ENCODE data around the gene VKORC1L1.
"Not testable (repeated sequence)": the region's sequence is repeated elsewhere in the genome, so short reads cannot be mapped to it uniquely, and the experiment has no call there.

The VKORC1L1 gene

GRCh38 chr7:65872776-65873581 lies at the start of gene VKORC1L1:
Gene VKORC1L1, plus strand, starts transcription at chr7:65873074. Its CDS starts 298 bp downstream, at chr7:65873372.
- peak within 1 kb of the TSS; percentile 93 for H3K4me2 ChIP-seq (ENCODE audit: low read depth, low read length, poor library complexity, severe bottlenecking)
- H3K9me3 ChIP-seq (ENCODE audit: insufficient read depth, low read depth, low read length), result no peaks in the 10 kb centered on the region
- H3K9me2 ChIP-seq (replicated peaks; ENCODE audit: low read depth, low read length), result no peaks in the 10 kb centered on the region
- no peak for TF ChIP-seq EZH2phosphoT487 (IDR thresholded peaks at IDR 0.05; ENCODE audit: borderline replicate concordance)
- TF ChIP-seq CTCF (conservative IDR thresholded peaks at IDR 0.05; ENCODE audit: low read length), result no peak
- H3K27me3 ChIP-seq (ENCODE audit: insufficient read depth, low read length, poor library complexity, severe bottlenecking), result no peaks in the 10 kb centered on the region
- peak within 1 kb of the TSS; percentile 91; the same call in 1 of the 2 replicates for H2AFZ ChIP-seq (ENCODE audit: low read length)
- peak within 1 kb of the TSS; percentile 77 for H3K9ac ChIP-seq (ENCODE audit: low read depth, low read length, poor library complexity, severe bottlenecking)
- peaks cover 38% of the 10 kb centered on the region for H3K79me2 ChIP-seq (ENCODE audit: insufficient read depth, low read length)
- H3K4me1 ChIP-seq (ENCODE audit: insufficient read depth, low read length, poor library complexity, severe bottlenecking), result no peaks in the 10 kb centered on the region
- H3K4me3 ChIP-seq (ENCODE audit: low read length, poor library complexity, severe bottlenecking), result peak within 1 kb of the TSS; percentile 91
- no peaks in the 10 kb centered on the region for H3K36me3 ChIP-seq (ENCODE audit: insufficient read depth, low read length)
- no peaks in the 10 kb centered on the region for H3F3A ChIP-seq (ENCODE audit: low read depth)
- H4K20me1 ChIP-seq (ENCODE audit: insufficient read depth, low read length, poor library complexity, severe bottlenecking), result peaks cover 15% of the 10 kb centered on the region

GRCh38 chr7:65827366-65827765 lies 45.5 kb upstream of the VKORC1L1 start:
- H3K79me2 ChIP-seq (ENCODE audit: insufficient read depth, low read length), result no peaks in the 10 kb centered on the region
- H3K4me2 ChIP-seq (ENCODE audit: low read depth, low read length, poor library complexity, severe bottlenecking), result no peak overlapping the region
- no peak overlapping the region for H3K9ac ChIP-seq (ENCODE audit: low read depth, low read length, poor library complexity, severe bottlenecking)
- H3K9me3 ChIP-seq (ENCODE audit: insufficient read depth, low read depth, low read length), result no peaks in the 10 kb centered on the region
- H3K9me2 ChIP-seq (replicated peaks; ENCODE audit: low read depth, low read length), result no peaks in the 10 kb centered on the region
- no peaks in the 10 kb centered on the region for H3K4me1 ChIP-seq (ENCODE audit: insufficient read depth, low read length, poor library complexity, severe bottlenecking)
- H3K4me3 ChIP-seq (ENCODE audit: low read length, poor library complexity, severe bottlenecking), result no peak overlapping the region
- H2AFZ ChIP-seq (ENCODE audit: low read length), result no peak overlapping the region
- no peaks in the 10 kb centered on the region for H3F3A ChIP-seq (ENCODE audit: low read depth)
- no peaks in the 10 kb centered on the region for H3K27me3 ChIP-seq (ENCODE audit: insufficient read depth, low read length, poor library complexity, severe bottlenecking)
- no peaks in the 10 kb centered on the region for H4K20me1 ChIP-seq (ENCODE audit: insufficient read depth, low read length, poor library complexity, severe bottlenecking)
- TF ChIP-seq CTCF (conservative IDR thresholded peaks at IDR 0.05; ENCODE audit: low read length) (no peak), EZH2phosphoT487 (IDR thresholded peaks at IDR 0.05; ENCODE audit: borderline replicate concordance) (no peak)
- H3K36me3 ChIP-seq (ENCODE audit: insufficient read depth, low read length), result no peaks in the 10 kb centered on the region

- H4K20me1 ChIP-seq (ENCODE audit: insufficient read depth, low read length, poor library complexity, severe bottlenecking), result no peaks in the 10 kb centered on the region
- no peak overlapping the region for H3K9ac ChIP-seq (ENCODE audit: low read depth, low read length, poor library complexity, severe bottlenecking)
- H3K4me2 ChIP-seq (ENCODE audit: low read depth, low read length, poor library complexity, severe bottlenecking), result no peak overlapping the region
- H2AFZ ChIP-seq (ENCODE audit: low read length), result no peak overlapping the region
- H3K79me2 ChIP-seq (ENCODE audit: insufficient read depth, low read length), result no peaks in the 10 kb centered on the region
- H3K9me3 ChIP-seq (ENCODE audit: insufficient read depth, low read depth, low read length), result no peaks in the 10 kb centered on the region
- TF ChIP-seq CTCF (conservative IDR thresholded peaks at IDR 0.05; ENCODE audit: low read length), result no peak
- no peak for TF ChIP-seq EZH2phosphoT487 (IDR thresholded peaks at IDR 0.05; ENCODE audit: borderline replicate concordance)
- no peaks in the 10 kb centered on the region for H3F3A ChIP-seq (ENCODE audit: low read depth)
- no peaks in the 10 kb centered on the region for H3K4me1 ChIP-seq (ENCODE audit: insufficient read depth, low read length, poor library complexity, severe bottlenecking)
- H3K36me3 ChIP-seq (ENCODE audit: insufficient read depth, low read length), result no peaks in the 10 kb centered on the region
- H3K4me3 ChIP-seq (ENCODE audit: low read length, poor library complexity, severe bottlenecking), result no peak overlapping the region
- no peaks in the 10 kb centered on the region for H3K27me3 ChIP-seq (ENCODE audit: insufficient read depth, low read length, poor library complexity, severe bottlenecking)
- H3K9me2 ChIP-seq (replicated peaks; ENCODE audit: low read depth, low read length), result no peaks in the 10 kb centered on the region
Measured at GRCh38 chr7:65832281-65832680, 40.6 kb upstream of the VKORC1L1 start.

GRCh38 chr7:65836684-65837083 lies 36.2 kb upstream of the VKORC1L1 start:
- H3K4me2 ChIP-seq (ENCODE audit: low read depth, low read length, poor library complexity, severe bottlenecking); H3K4me3 ChIP-seq (ENCODE audit: low read length, poor library complexity, severe bottlenecking); H4K20me1 ChIP-seq (ENCODE audit: insufficient read depth, low read length, poor library complexity, severe bottlenecking); H3K9me2 ChIP-seq (replicated peaks; ENCODE audit: low read depth, low read length); H3F3A ChIP-seq (ENCODE audit: low read depth); H3K36me3 ChIP-seq (ENCODE audit: insufficient read depth, low read length); H3K27me3 ChIP-seq (ENCODE audit: insufficient read depth, low read length, poor library complexity, severe bottlenecking); H3K79me2 ChIP-seq (ENCODE audit: insufficient read depth, low read length); H3K9ac ChIP-seq (ENCODE audit: low read depth, low read length, poor library complexity, severe bottlenecking); H3K4me1 ChIP-seq (ENCODE audit: insufficient read depth, low read length, poor library complexity, severe bottlenecking); H3K9me3 ChIP-seq (ENCODE audit: insufficient read depth, low read depth, low read length); H2AFZ ChIP-seq (ENCODE audit: low read length): not testable (repeated sequence)

- H3K9me2 ChIP-seq (replicated peaks; ENCODE audit: low read depth, low read length); H3F3A ChIP-seq (ENCODE audit: low read depth); H3K9me3 ChIP-seq (ENCODE audit: insufficient read depth, low read depth, low read length); H4K20me1 ChIP-seq (ENCODE audit: insufficient read depth, low read length, poor library complexity, severe bottlenecking); H3K36me3 ChIP-seq (ENCODE audit: insufficient read depth, low read length); H3K4me3 ChIP-seq (ENCODE audit: low read length, poor library complexity, severe bottlenecking); H3K79me2 ChIP-seq (ENCODE audit: insufficient read depth, low read length); H2AFZ ChIP-seq (ENCODE audit: low read length); H3K4me1 ChIP-seq (ENCODE audit: insufficient read depth, low read length, poor library complexity, severe bottlenecking); H3K9ac ChIP-seq (ENCODE audit: low read depth, low read length, poor library complexity, severe bottlenecking); H3K27me3 ChIP-seq (ENCODE audit: insufficient read depth, low read length, poor library complexity, severe bottlenecking); H3K4me2 ChIP-seq (ENCODE audit: low read depth, low read length, poor library complexity, severe bottlenecking): not testable (repeated sequence)
Measured at GRCh38 chr7:65837541-65837956, 35.3 kb upstream of the VKORC1L1 start.
